HEK293 (cell line): ENCODE data around the gene CLTB.

Experiments used
- KLF1 ChIP-seq: fragments of 450-650 bp; formaldehyde crosslinking; IDR thresholded peaks from 2 replicates; pipeline ENCODE4 v1.5.1; 2016; ENCODE audit warnings: missing biosample characterization, missing genetic modification characterization
- KLF9 ChIP-seq: fragments of 450-650 bp; formaldehyde crosslinking; IDR thresholded peaks from 2 replicates; pipeline ENCODE4 v1.5.1; 2016; ENCODE audit warnings: missing biosample characterization, missing genetic modification characterization, low read depth
- SP2 ChIP-seq: fragments of 450-650 bp; formaldehyde crosslinking; IDR thresholded peaks from 2 replicates; pipeline ENCODE4 v1.5.1; 2016; ENCODE audit warnings: missing biosample characterization, missing genetic modification characterization
- SP7 ChIP-seq: fragments of 450-650 bp; formaldehyde crosslinking; IDR thresholded peaks from 2 replicates; pipeline ENCODE4 v1.5.1; 2016; ENCODE audit warnings: missing biosample characterization, missing genetic modification characterization
- ZBTB17 ChIP-seq: fragments of 450-650 bp; formaldehyde crosslinking; IDR thresholded peaks from 2 replicates; pipeline ENCODE4 v1.5.1; 2016; ENCODE audit warnings: missing biosample characterization, missing genetic modification characterization
- ZBTB7A ChIP-seq: fragments of 450-650 bp; formaldehyde crosslinking; IDR thresholded peaks from 2 replicates; pipeline ENCODE4 v1.5.1; 2016; ENCODE audit warnings: low read depth, missing biosample characterization, missing genetic modification characterization
- ZBTB8A ChIP-seq: fragments of 450-650 bp; formaldehyde crosslinking; IDR thresholded peaks from 2 replicates; pipeline ENCODE4 v1.5.1; 2016; ENCODE audit warnings: missing biosample characterization, missing genetic modification characterization
- ZFP37 ChIP-seq: fragments of 450-650 bp; formaldehyde crosslinking; IDR thresholded peaks from 2 replicates; pipeline ENCODE4 v1.5.1; 2016; ENCODE audit warnings: missing biosample characterization, missing genetic modification characterization
- ZNF175 ChIP-seq: fragments of 450-650 bp; formaldehyde crosslinking; IDR thresholded peaks from 2 replicates; pipeline ENCODE4 v1.5.1; 2016; ENCODE audit warnings: missing biosample characterization, missing genetic modification characterization
- ZNF223 ChIP-seq: fragments of 450-650 bp; formaldehyde crosslinking; IDR thresholded peaks from 2 replicates; pipeline ENCODE4 v1.5.1; 2016; ENCODE audit warnings: missing biosample characterization, missing genetic modification characterization
- ZNF239 ChIP-seq: fragments of 450-650 bp; formaldehyde crosslinking; IDR thresholded peaks from 2 replicates; pipeline ENCODE4 v1.5.1; 2016; ENCODE audit warnings: missing biosample characterization, missing genetic modification characterization
- ZNF366 ChIP-seq: fragments of 450-650 bp; formaldehyde crosslinking; conservative IDR thresholded peaks from 2 replicates; pipeline ENCODE4 v1.5.1; 2016; ENCODE audit warnings: missing biosample characterization, missing genetic modification characterization
- ZNF423 ChIP-seq: fragments of 450-650 bp; formaldehyde crosslinking; IDR thresholded peaks from 2 replicates; pipeline ENCODE4 v1.5.1; 2016; ENCODE audit warnings: missing biosample characterization, missing genetic modification characterization
- ZNF501 ChIP-seq: fragments of 450-650 bp; formaldehyde crosslinking; IDR thresholded peaks from 2 replicates; pipeline ENCODE4 v1.5.1; 2016; ENCODE audit warnings: missing biosample characterization, missing genetic modification characterization
- ZNF843 ChIP-seq: fragments of 450-650 bp; formaldehyde crosslinking; IDR thresholded peaks from 2 replicates; pipeline ENCODE4 v1.5.1; 2016; ENCODE audit warnings: missing biosample characterization, missing genetic modification characterization
- ZSCAN30 ChIP-seq: fragments of 450-650 bp; IDR thresholded peaks from 2 replicates; pipeline ENCODE4 v1.5.1; 2018; ENCODE audit warnings: missing biosample characterization, mild to moderate bottlenecking, missing genetic modification characterization, moderate library complexity
- TF ChIP-seq, protein P1 (sequence below): fragments of 450-650 bp; formaldehyde crosslinking; IDR thresholded peaks from 2 replicates; pipeline ENCODE4 v1.5.1; 2016; ENCODE audit warnings: missing biosample characterization, missing genetic modification characterization
- TF ChIP-seq, protein P2 (sequence below): fragments of 450-650 bp; formaldehyde crosslinking; conservative IDR thresholded peaks from 2 replicates; pipeline ENCODE4 v1.5.1; 2016; ENCODE audit warnings: low read depth, missing biosample characterization, missing genetic modification characterization
- TF ChIP-seq, protein P3 (sequence below): fragments of 450-650 bp; formaldehyde crosslinking; IDR thresholded peaks from 2 replicates; pipeline ENCODE4 v1.5.1; 2016; ENCODE audit warnings: missing biosample characterization, missing genetic modification characterization

Gene CLTB

DNA sequence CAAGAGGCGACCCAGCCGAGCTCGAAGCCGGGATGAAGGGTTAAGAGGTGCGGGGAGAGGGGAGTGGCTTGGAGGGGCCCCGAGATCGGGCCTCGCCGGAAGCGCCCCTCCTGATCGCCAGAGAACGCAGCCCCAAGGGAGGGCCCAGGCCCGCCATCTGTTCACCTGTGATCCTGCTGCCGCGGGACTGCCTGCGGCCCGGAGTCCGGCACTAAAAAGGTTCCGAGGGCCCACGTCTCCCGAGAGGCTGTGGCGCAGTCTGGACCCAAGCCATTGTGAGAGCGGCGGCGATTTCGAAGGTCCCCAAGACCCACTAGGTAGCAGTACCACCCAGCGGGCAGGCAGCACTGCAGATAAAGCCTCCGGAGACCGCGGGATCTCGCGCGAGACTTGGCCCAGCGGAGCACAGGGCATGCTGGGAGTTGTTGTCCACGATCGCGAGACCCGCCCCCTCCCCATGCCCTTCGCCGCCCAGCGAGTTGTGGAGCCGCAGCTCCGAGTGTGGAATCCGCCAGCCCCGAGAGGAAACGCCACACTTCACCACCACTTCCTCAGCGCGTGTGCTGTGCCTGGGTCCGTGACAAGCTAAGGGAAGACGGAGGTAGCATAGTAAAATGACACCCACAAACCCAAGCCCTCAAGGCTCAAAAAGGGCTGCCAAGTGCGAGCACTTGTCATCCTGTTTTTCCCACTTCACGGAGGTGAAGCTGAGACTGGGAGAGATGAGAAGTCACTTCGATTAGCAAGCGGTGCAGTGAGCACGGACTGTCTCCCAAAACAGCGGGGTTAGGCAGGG is 54.7 kb downstream of the CLTB start, which contains the start of gene KIAA1191 (continued):
- TF ChIP-seq, protein P1, sequence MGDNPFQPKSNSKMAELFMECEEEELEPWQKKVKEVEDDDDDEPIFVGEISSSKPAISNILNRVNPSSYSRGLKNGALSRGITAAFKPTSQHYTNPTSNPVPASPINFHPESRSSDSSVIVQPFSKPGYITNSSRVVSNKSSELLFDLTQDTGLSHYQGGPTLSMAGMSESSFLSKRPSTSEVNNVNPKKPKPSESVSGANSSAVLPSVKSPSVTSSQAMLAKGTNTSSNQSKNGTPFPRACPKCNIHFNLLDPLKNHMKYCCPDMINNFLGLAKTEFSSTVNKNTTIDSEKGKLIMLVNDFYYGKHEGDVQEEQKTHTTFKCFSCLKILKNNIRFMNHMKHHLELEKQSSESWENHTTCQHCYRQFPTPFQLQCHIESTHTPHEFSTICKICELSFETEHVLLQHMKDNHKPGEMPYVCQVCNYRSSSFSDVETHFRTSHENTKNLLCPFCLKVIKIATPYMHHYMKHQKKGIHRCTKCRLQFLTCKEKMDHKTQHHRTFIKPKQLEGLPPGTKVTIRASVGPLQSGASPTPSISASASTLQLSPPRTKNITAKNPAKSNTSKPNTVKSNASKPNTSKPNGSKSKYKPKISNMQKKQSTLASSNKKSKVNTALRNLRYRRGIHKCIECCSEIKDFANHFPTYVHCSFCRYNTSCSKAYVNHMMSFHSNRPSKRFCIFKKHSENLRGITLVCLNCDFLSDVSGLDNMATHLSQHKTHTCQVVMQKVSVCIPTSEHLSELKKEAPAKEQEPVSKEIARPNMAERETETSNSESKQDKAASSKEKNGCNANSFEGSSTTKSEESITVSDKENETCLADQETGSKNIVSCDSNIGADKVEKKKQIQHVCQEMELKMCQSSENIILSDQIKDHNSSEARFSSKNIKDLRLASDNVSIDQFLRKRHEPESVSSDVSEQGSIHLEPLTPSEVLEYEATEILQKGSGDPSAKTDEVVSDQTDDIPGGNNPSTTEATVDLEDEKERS (tag by site-specific recombination) = no peak; the same call in 1 of the 2 replicates
- TF ChIP-seq KLF1 (tag by site-specific recombination) (peak; percentile 68), ZNF366 (tag by site-specific recombination) (peak; percentile 19; the same call in 1 of the 2 replicates), KLF9 (tag by site-specific recombination) (peak; percentile 96), ZNF423 (tag by site-specific recombination) (peak; percentile 60; the same call in 1 of the 2 replicates), ZNF239 (tag by site-specific recombination) (no peak), ZNF501 (tag by site-specific recombination) (peak; percentile 90), ZBTB7A (no peak), ZBTB8A (peak; percentile 81), ZNF843 (tag by site-specific recombination) (peak; percentile 31), ZNF223 (no peak), ZBTB17 (tag by site-specific recombination) (peak; percentile 98), SP2 (tag by site-specific recombination) (peak; percentile 58; the same call in 1 of the 2 replicates), ZSCAN30 (tag by site-specific recombination) (peak; percentile 50; the same call in 1 of the 2 replicates), SP7 (tag by site-specific recombination) (peak; percentile 83), ZNF175 (no peak), ZFP37 (tag by site-specific recombination) (peak; percentile 83)
- TF ChIP-seq, protein P2, sequence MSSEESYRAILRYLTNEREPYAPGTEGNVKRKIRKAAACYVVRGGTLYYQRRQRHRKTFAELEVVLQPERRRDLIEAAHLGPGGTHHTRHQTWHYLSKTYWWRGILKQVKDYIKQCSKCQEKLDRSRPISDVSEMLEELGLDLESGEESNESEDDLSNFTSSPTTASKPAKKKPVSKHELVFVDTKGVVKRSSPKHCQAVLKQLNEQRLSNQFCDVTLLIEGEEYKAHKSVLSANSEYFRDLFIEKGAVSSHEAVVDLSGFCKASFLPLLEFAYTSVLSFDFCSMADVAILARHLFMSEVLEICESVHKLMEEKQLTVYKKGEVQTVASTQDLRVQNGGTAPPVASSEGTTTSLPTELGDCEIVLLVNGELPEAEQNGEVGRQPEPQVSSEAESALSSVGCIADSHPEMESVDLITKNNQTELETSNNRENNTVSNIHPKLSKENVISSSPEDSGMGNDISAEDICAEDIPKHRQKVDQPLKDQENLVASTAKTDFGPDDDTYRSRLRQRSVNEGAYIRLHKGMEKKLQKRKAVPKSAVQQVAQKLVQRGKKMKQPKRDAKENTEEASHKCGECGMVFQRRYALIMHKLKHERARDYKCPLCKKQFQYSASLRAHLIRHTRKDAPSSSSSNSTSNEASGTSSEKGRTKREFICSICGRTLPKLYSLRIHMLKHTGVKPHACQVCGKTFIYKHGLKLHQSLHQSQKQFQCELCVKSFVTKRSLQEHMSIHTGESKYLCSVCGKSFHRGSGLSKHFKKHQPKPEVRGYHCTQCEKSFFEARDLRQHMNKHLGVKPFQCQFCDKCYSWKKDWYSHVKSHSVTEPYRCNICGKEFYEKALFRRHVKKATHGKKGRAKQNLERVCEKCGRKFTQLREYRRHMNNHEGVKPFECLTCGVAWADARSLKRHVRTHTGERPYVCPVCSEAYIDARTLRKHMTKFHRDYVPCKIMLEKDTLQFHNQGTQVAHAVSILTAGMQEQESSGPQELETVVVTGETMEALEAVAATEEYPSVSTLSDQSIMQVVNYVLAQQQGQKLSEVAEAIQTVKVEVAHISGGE (tag by site-specific recombination) = peak; percentile 95
- TF ChIP-seq, protein P3, sequence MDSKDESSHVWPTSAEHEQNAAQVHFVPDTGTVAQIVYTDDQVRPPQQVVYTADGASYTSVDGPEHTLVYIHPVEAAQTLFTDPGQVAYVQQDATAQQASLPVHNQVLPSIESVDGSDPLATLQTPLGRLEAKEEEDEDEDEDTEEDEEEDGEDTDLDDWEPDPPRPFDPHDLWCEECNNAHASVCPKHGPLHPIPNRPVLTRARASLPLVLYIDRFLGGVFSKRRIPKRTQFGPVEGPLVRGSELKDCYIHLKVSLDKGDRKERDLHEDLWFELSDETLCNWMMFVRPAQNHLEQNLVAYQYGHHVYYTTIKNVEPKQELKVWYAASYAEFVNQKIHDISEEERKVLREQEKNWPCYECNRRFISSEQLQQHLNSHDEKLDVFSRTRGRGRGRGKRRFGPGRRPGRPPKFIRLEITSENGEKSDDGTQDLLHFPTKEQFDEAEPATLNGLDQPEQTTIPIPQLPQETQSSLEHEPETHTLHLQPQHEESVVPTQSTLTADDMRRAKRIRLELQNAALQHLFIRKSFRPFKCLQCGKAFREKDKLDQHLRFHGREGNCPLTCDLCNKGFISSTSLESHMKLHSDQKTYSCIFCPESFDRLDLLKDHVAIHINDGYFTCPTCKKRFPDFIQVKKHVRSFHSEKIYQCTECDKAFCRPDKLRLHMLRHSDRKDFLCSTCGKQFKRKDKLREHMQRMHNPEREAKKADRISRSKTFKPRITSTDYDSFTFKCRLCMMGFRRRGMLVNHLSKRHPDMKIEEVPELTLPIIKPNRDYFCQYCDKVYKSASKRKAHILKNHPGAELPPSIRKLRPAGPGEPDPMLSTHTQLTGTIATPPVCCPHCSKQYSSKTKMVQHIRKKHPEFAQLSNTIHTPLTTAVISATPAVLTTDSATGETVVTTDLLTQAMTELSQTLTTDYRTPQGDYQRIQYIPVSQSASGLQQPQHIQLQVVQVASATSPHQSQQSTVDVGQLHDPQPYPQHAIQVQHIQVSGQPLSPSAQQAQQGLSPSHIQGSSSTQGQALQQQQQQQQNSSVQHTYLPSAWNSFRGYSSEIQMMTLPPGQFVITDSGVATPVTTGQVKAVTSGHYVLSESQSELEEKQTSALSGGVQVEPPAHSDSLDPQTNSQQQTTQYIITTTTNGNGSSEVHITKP = peak; percentile 45
